ENCODE results near the gene AGBL5.
A peak's percentile ranks its signal among the peaks of the same experiment; 100 is the strongest.

AGBL5 gene

GRCh38 chr2:27021253-27022049, 30.0 kb upstream of the AGBL5 start:
- no peak for DNase-seq

DNA sequence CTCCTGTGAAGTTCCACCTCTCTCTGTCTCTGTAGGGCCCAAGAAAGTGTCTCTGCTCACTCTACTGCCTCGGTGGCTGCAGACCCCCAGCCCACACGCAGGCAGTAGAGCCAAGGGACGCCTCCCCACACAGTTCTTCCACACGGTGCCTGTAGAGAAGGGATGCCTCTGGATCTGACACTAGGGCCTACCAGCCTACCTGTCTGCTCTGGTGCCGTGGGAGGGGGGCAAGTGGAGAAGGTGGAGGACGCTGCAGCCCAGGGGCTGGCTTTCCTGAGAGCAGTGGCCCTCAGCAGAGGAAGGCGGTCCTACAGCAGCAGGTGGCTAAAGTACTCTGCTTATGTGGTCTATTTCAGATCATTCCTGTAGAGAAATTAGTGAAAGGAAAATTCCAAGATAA, 27.7 kb upstream of the AGBL5 start:
- no peak for DNase-seq

GRCh38 chr2:27024188-27024587, 27.3 kb upstream of the AGBL5 start:
- DNase-seq: no peak

DNA sequence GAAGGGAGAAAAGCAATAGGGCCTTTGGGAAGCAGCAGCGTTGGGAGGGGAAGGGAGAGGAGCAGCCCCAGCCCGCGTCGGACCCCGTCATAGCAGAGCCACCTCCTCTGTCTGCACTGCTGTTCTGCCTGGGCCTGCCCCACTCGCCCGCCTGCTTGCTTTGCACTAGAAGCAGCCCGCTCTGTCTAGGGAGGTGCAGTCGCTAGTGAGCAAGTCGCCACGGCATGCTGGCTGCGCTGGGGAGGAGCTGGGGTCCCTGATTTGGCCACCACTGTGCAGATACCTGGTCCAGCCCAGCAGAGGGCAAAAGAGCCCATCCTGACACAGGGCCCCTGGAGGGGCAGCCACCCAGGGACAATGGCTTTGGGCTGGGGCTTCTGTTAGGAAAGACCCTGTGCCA, 26.7 kb upstream of the AGBL5 start:
- no peak for DNase-seq

- DNase-seq: no peak
Measured at GRCh38 chr2:27025281-27025800, 26.1 kb upstream of the AGBL5 start.

GRCh38 chr2:27025861-27026851, 25.3 kb upstream of the AGBL5 start:
- DNase-seq: no peak

GRCh38 chr2:27027211-27027651, 24.2 kb upstream of the AGBL5 start:
- DNase-seq: no peak

- DNase-seq: no peak
Measured at GRCh38 chr2:27029051-27029450, 22.4 kb upstream of the AGBL5 start.

DNA sequence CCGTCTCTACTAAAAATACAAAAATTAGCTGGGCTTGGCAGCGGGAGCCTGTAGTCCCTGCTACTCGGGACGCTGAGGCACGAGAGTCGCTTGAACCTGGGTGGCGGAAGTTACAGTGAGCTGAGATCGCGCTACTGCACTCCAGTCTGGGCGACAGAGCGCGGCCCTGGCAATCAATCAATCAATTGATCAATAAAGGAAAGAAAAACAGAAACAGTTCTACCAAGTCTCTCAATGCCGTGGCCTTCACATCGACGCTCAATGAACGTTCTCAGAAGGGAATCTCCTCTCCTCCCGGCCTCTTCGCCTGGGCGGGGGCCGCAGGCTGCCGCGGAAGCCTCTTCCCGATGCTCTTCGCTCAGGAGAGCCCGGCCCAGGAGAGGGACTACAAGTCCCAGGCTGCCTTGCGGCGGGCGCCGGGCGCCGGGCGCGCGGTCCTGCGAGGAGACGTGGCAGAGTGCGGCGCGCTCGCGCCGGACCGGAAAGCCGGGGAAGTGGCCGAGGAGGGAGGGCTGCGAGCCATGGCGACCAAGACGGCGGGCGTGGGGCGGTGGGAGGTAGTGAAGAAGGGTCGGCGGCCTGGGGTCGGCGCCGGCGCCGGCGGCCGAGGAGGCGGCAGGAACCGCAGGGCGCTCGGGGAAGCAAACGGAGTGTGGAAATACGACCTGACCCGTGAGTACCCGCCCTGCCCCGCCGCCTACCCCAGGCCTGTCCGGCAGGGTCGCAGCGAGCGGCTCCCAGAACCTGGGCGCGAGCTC, 18.8 kb upstream of the AGBL5 start, which contains the start of gene TMEM214:
TSS of gene TMEM214 (plus strand) at position 471 of the 758 bp plus-strand sequence. CDS start at position 522, 51 bp downstream.
- peak in 54 of 56 donors; percentile 12 to 91 (median 76) for DNase-seq

GRCh38 chr2:27033253-27033852, 18.1 kb upstream of the AGBL5 start:
- DNase-seq: peak in 1 of 56 donors; percentile 47

- no peak for DNase-seq
Measured at GRCh38 chr2:27038012-27038411, 13.5 kb upstream of the AGBL5 start.

- DNase-seq: no peak
Measured at GRCh38 chr2:27038631-27039339, 12.7 kb upstream of the AGBL5 start.

- DNase-seq: no peak
Measured at GRCh38 chr2:27039426-27039825, 12.0 kb upstream of the AGBL5 start.

DNA sequence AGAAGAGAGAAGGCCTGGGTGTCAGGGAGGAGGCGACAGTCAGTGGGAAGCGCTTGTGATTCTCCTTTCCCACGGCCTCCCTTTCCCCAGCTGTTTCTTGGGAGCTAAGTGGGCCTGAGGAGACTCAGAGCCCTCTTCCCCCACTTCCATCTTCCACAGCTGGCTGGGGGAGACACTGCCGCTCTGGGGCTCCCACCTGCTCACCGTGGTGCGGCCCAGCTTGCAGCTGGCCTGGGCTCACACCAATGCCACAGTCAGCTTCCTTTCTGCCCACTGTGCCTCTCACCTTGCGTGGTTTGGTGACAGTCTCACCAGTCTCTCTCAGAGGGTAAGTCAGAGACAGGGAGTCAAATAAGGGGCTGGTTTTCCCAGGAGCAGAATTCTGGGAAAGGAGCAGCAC, 11.6 kb upstream of the AGBL5 start:
- no peak for DNase-seq

DNA sequence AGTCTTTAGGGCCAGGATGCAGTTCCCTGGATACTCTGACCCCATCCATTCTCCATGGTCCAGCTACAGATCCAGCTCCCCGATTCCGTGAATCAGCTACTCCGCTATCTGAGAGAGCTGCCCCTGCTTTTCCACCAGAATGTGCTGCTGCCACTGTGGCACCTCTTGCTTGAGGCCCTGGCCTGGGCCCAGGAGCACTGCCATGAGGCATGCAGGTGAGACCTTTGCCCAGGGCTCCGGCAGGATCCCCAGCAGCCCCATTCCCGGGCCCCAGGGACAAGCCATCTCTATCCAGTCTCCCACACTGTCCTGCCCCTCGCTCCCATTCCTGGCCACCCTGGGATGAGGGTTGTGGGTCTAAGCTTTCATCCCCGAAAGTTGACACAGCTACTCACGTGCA, 11.2 kb upstream of the AGBL5 start:
- DNase-seq: no peak

GRCh38 chr2:27041752-27042151, 9.7 kb upstream of the AGBL5 start:
- DNase-seq: peak in 1 of 56 donors; percentile 32

DNA sequence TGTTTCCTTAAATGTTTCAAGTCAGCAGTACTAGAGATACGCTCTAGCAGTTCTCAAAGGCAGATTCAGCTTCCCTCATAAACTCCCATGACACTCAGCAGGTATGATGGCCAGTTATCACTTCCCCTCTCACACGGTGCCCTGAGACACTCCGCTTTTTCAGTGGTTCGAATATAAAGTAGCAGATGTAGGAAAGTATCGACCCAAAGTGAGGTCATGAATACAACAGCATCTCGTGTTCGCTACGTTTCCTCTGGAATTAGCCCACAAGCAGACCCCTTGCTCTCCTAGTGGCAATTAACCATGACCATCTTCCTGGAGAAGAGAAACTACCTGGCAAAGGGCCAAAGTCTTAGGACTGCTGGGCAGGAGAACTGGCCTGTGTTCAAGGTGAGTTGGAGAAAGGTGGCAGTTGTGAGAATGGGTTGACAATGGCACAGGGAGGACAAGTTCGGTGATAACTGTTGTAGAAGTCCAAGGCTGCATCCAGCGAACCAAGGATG, 9.3 kb upstream of the AGBL5 start:
- no peak for DNase-seq

- DNase-seq: no peak
Measured at GRCh38 chr2:27042985-27043634, 8.4 kb upstream of the AGBL5 start.
